Medulla oblongata (tissue), 1 donor: ENCODE results near the gene TSEN2.
"Not testable (repeated sequence)": the region's sequence is repeated elsewhere in the genome, so short reads cannot be mapped to it uniquely, and the experiment has no call there.

Experiments
- DNase-seq: peaks from one replicate; pipeline ENCODE4 v3.0.0-alpha.2; 2015; ENCODE audit errors: extremely low spot score

TSEN2 gene

DNA sequence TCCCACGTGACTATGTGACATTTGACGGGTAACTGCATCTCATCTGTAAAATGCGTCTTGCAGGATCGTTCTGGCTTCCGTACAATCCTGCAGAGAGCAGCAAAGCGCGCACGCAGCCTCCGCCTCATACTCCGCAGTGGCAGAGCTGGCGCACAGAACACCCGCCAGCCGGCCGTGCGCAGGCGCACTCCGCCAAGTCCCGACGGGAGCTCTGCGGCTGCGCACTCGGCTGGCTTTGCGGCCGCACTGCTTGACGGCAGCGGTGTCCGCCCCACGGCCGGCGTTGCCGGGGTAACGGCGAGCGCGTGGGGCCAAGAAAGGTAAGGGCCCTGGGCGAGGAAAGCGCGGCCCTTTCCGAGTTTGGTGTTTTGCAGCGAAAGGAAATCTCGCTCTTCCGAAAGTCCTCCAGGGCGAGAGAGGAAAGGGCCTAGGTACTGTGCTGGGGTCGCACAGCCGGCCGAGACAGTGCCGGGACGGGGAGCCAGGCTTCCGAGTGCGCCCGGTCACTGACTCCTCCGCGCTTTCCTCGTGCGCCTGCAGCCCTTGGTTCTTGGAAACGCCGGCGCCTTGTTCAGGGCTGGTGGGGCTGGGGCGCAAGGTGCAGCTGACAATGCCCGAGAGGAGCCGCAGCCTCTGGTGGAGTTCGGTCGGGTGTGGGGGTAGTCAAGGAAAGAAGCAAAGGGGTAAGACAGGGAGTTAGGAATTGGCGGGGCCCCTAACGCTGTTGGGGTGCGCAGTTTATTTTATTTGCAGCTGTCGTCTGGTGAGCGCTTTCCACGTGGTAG lies at the start of gene TSEN2:
TSS of gene TSEN2 (plus strand) at position 283 of the 785 bp plus-strand sequence. CDS start 5,321 bp downstream, outside the sequence.
- DNase-seq: peak; percentile 94

DNA sequence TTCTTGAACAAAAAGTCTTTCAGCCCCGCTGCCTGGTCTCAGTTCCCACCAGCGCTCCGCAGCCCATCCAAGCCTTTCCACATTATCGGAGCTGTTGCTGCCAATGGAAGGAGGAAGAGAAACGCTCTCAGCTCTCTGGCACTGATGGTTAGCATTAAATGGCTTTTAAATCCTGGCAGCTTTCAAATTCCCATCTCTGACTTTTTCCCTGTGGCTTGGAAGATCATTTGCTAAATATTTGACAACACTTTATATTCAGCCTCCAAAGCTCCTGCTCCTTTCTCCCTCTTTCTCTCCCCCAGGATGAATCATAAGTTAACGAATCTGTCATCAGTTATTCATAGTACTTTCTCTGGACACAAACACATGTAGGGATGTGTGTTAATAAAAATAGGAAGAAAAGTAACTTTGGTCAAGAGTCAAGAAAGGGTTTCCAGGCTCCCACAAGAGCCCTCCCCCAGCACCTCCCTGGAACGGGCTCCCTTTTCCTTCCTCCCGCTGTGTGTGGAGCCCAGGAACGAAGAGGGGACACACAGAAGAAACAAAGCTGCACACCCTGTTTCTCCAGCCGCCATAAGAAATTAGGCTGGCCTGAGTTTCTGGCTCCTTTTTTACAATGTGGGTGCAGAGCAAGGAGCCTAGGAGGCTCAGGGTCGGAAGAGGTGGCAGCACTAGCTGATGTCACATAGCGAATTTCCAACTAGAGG lies 47.6 kb upstream of the TSEN2 start:
- peak; percentile 28 for DNase-seq

DNA sequence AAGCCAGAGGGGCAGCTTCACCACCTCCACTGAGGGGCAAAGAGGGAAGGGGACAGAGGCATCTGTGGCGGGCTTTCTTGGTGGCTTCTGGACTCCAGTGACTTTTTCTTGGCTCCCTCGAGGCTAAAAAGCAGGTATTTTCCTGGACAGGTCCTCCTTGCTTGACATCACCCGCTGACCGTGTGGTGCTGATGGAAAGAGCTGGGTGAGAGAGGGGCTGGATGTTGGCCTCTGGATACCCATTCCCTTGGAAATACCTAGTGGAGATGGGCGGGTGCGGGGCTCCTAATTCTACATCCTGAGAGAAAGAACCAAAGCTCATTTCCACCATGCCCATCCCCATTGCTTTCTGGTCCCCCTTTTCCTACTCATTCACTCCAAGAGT lies 47.1 kb upstream of the TSEN2 start:
- DNase-seq: no peak

DNA sequence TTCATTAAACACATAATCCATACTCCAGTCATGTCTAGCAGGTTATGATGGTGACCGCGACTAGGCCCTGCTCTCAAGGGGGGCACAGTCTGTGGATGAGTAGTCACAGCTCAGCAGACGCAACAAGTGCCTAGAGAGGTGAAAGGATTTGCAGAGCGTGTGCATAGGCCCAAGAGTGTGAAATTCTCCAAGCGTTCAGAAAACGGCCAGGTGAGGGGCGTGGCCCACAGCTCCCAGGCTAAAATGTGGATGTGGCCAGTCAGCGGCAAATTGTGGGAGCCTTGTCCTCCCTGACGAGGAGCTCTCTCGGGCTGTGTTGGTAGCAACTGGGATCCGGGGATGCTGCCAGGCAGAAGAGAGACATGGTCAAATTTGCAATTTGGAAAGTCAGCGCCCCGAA lies 46.4 kb upstream of the TSEN2 start:
- DNase-seq: no peak

DNA sequence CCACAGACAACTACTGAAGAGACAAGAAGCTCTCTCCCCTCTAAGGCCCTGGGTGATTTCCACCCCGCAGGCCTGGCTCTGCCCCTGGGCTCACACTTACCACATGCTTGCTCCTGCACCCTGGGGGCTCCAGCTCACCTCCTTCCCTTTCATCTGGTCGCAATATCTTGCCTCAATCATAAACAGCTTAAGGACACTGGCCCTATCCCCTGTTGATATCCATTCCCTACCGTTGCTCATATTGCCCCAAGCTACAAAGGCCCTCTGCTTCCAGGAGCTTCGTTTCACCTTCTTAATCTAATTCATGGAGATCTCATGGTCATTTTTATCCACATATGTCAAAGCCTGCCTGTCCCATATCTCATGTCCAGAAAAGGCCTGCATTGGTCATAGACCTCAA lies 46.0 kb upstream of the TSEN2 start:
- no peak for DNase-seq

DNA sequence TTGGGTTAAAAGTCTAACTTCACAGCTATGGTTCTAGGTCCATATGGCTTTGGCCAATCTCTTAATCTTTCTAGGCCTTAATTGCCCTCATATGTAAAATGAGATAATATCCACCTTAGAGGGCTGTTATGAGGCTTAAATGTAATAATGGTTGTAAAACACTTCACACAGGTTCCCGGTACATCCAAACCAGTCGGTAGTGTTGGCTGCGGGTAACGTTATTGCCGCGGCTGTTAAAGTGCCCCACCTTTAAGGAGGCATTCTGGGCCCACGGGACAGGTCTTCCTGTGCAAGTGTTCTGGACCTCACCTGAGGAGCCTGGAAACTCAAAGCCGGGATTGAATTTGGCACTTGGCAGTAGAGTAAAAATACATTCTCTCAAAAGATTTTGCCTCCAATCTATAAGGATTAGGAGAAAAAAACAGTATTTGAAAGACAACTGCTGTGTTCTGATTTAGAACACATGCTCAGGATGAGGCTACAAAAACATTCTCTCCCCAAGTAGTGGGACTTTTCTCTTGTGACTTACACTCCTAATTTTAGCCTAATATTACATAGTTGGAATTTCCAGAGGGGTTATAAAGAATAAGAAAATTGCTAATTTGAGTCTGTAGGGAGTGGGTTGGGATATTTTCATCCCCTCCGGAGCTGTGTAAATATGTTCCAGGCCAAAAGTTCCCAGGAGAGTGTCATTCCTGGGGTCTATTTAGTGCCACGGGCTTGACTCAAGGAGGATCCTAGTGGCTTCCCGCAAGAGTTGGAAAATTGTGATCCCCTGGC lies 44.9 kb upstream of the TSEN2 start:
- no peak for DNase-seq

DNA sequence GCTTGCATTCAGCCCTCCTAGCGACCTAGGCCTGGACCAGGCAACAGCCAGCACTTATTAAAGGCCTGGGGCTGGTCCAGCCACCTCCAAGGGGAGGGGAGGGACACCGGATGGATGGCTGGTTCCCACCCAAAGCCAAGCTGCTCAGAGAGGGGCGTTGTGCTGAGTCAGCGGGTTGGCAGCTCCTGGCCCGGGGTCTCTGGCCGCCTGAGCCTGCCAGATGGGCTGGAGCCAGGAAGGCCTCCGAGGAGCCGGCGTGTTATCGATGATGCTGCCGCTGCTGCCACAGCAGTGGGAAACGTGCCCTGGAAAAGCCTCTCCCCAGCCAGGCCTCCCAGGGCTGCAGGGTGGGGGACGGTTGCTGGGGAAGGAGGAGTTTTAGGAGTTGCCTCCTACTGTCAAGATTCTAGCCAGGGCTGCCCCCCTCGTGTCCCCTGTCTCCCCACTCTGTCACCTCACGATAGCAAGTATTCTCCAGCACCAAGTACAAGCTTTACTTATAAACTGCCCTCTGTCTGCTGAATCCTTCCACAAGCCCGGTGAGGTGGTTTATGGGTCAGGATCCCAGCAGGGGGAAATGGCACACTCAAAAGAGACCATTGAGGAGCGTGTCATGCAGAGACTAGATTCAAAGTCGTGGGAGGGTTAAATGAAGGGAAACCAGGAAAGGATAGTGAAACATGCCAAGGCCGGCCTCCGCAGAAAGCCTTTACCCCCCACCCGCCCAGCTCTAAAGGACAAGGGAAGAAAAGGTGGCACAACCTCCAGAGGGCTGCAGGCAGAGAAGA lies 43.2 kb upstream of the TSEN2 start:
- peak; percentile 14 for DNase-seq

DNA sequence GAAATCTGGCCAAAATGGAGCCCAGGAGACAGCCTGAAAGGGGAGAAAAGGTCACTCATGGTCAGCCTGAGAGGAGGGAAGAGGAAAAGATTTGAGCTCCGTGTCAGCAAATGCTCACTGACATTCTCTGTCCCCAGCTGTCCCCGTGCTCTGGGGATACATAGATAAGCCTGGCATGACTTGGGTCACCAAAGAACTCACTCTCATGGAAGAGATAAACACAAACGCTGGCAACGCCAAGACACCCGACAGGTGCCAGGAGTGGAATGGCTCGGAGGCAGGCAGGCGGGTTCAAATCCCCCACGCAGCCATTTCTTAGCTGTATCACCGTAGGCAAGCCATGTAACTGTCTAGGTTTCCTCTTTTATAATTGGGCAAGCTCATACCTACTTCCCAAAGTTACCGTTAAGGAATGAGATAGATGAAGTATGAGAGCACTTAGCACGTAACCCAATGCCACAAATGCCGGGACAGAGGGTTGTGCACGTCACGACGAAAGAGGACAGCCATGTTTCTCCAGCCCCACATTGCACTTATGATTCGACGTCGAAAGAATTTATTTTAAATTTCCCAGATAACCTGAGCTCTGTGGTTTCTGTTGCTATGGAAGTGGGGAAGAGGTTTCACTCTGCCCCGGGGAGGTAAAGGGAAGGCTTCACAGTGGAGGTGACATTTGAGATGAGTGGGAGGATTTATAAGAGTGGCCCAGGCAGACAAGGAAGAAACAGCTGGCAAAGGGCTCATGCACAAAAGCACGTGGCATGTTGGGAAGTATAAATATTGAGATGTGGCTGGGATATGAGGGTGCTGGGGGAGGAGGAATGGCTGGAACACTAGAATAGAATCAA lies 41.4 kb upstream of the TSEN2 start:
- DNase-seq: no peak

DNA sequence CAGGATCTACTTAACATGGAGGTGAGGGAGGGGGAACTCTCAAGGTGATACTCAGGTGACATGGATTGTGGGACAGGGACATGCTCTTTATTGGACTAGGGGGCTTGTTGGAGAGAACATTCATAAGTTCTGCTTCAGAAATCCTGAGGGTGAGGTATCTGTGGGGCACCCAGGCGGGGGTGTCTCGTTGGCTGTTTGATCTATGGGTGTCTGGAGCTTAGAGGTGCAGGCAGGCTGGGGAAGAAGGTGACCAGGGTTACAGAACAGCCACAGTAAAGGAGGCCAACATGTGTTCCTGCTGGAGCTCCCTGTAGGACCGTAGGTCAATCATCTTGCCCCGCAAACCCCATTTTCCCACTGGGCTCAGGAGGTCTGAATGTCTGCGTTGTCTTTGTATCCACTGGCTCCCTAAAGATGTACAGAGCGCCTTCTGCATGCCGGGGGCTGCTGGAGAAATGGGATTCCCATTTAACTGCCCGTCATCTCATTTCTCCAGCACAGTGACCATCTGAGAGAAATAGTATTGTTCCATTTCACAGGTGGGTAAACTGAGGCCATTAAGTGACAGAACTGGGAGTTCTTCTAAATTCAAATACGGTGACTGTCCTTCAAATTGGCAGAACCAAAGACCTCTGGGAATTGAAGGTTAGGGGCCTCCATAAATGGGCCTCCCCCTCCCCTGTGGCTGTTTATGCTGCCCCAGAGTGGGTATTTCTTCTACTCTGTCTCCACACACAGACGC lies 40.3 kb upstream of the TSEN2 start:
- no peak for DNase-seq

DNA sequence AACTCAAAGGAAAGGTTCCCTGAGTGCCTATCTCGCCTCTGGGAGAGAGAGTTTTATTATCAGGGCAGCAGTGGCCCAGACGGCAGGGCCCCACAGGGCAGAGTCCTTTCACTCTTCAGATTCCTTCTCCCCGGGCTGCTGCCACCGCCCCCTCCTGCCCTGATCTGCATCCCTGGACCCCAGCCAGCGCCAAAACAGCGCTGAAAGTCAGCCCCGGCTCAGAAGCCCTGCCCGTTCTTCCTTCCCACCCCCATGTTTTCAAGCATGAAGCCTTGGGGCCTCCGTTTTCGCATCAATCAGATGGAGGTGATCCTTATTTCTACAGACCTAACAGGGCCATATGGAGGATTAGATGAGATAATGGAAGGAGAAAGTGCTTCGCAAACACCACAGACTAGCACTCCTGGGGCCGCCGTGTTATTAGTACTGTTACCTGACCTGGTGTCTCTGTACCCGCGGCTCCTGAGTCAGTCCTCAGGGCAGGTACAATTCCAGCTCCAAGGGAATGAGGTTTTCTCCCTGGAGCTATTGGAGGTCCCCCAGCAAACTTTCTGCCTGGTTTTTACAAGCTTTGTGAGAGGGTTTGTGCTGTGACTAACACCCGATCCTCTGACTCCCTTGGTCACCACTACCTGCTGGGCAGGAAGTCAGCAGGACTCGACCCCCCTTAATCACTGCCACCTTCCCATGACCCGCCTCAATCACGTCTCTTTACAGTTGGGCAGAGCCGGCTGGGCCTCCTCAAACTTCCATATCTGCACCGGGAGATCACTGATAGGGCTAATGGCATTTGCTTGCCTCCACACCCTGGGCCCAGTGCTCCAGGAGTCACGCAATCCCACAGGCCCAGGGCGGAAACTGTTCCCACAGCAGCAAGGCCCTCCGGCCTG lies 39.5 kb upstream of the TSEN2 start:
- no peak for DNase-seq

DNA sequence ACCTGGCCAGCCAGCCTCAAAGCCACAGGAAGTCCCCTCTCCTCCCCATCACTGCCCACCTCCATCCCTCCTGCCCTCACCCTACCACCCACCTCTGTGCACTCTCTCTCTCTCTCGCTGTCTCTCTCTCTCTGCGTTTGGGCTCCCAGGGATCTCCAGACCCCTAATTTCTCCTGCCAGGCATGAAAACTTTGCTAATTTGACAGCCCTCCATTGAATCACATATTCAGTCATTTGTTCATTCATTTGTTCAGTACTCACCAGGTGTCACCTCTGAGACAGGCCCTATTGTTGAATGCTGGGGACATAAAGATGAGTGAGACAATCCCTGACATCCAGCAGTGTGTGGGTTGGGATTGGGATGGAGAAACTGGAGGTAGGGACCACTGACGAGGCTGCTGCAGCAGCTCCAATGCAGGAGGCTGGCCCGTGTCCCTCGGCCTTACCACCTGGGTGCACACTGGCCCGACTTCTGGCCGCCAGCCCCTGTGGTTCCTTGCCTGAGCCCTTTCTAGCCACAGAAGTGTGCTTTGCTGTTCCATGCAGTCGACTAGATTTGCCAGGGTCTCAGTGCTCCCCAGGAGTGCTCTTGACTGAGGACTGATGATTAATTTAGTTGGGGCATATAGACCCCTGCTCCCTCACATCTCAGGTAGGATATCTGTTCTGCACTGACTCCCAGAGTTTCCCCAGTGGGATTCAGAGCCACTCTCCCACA lies 38.6 kb upstream of the TSEN2 start:
- DNase-seq: no peak

DNA sequence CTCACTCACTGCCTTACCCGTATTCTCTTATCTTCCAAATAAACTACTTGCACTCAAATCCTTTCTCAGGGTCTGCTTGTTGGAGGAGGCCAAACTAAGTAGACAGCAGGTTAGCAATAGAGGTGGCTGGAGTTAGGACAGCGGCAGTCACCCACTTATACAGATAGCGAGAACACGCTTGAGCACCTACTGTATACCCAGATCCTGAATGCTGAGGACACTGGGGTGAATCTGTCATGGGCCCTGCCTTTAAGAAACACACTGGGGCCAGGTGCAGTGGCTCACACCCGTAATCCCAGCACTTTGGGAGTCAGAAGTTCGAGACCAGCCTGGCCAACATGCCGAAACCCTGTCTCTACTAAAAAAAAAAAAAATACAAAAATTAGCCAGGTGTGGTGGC lies 38.0 kb upstream of the TSEN2 start:
- DNase-seq: no peak

DNA sequence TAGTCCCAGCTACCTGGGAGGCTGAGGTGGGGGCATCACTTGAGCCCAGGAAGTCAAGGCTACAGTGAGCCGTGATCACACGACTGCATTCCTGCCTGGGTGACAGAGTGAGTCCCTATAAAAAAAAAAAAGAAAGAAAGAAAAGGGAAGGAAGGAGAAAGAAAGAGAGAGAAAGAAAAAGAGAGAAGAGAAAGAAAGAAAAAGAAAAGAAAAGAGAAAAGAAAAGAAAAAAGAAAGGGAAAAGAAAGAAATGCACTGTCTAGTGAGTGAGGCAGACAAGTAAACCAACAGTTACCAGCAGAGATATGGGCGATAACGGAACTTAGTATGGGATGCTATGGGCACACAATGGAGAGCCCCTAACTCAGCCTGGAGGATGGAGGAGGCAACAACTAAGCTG lies 37.2 kb upstream of the TSEN2 start:
- DNase-seq: no peak

DNA sequence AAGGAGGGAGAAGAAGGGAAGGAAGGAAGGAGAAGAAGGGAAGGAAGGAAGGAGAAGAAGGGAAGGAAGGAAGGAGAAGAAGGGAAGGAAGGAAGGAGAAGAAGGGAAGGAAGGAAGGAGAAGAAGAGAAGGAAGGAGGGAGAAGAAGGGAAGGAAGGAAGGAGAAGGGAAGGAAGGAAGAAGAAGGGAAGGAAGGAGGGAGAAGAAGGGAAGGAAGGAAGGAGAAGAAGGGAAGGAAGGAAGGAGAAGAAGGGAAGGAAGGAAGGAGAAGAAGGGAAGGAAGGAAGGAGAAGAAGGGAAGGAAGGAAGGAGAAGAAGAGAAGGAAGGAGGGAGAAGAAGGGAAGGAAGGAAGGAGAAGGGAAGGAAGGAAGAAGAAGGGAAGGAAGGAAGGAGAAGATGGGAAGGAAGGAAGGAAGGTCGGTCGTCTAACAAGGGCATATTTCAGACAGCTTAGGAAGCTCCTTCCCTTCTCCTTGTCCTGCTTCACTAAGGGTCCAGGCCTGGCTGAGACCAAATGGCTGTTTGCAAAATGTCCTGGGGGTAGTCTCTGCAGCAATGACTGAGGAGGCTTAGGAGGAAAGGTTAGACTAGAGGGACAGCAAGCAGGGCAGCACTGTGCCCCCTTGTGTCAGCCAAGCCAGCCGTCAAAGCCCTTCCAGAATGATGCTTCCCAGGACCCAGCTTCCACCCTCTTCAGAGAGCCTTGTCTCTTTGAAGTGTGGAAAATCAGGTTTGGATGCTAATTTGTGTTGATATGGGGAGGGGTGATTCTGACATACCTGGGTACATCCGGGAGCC lies 35.7 kb upstream of the TSEN2 start:
- not testable (repeated sequence) for DNase-seq

DNA sequence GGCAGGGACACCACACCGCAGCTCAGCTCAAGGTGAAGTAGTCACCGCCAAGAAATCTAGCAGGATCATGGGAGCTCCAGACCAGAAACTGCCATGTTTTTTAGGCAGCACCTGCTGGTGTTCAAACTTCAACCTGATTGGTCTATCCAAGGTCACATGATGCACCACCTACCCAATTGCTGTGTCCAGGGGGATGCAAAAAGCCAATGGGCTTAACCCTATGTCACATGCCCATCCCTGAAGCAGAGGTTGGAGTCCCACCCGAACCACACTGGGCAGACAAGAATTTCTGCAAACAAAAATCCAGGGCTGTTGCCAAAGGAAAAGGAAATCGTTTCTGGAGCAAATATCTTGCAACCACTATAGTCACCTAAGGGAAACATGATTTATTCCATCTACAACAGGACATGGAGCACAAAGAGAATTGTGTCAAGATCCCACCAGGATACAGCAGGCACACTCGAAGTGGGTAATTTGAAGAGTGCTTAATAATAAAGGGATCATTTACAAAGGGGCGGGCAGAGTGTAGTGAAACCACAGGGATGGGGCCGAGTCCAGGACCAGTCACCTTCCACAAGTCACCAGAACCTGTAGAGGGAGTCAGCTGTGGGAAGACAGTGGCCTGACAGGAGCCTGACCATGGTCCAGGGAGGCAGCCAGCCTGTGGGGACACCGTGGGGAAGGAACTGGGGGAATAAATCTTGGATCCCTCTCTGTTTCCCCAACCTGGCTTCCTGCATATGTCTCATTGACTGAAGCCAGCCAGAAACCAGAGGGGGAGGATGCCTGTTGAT lies 34.2 kb upstream of the TSEN2 start:
- DNase-seq: no peak

DNA sequence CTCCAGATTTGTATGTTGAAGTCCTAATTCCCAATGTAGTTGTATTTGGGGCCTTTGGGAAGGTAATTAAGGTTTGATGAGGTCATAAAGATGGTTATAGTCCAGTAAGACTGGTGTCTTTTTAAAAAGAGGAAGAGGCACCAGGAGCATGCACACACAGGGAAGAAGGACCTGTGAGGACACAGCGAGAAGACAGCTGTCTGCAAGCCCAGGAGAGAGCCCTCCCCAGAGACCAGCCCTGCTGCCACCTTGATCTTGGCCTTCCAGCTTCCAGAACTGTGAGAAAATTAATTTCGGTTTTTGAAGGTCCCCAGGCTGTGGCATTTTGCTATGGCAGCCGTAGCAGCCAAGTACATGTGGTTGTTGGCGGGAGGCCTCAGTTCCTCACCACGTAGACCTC lies 32.8 kb upstream of the TSEN2 start:
- no peak for DNase-seq

DNA sequence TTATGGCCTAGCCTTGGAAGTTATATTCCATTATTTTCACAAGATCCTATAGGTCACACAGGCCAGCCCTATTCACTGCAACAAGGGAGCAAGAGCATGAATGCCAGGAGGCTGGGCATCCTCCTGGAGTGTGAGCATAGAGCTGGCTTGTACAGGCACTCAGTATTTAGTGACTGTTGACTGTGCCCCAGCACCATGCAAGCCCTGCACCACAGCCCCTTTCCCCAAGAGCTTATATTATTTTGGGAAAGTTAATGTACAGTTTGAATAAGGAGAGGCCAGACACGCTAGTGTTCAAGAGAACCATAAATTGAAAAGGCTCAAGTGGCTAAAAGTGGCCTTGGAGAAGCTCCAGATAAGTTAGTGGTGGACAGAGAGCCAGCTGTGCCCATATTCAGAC lies 32.3 kb upstream of the TSEN2 start:
- no peak for DNase-seq
